D341Med (cell line): Measurements from ENCODE around the gene CCDC68.
"Not testable (repeated sequence)": the region's sequence is repeated elsewhere in the genome, so short reads cannot be mapped to it uniquely, and the experiment has no call there.

ENCODE experiments used
- DNase-seq: peaks from one replicate; pipeline ENCODE4 v3.0.0; 2012; ENCODE audit warnings: low spot score

The CCDC68 gene

GRCh38 chr18:54875063-54875462, 84.2 kb downstream of the CCDC68 start:
- no peak for DNase-seq

GRCh38 chr18:54873884-54874255, 85.4 kb downstream of the CCDC68 start:
- no peak for DNase-seq

- DNase-seq, result no peak
Observed at GRCh38 chr18:54872681-54873080, 86.6 kb downstream of the CCDC68 start.

DNA sequence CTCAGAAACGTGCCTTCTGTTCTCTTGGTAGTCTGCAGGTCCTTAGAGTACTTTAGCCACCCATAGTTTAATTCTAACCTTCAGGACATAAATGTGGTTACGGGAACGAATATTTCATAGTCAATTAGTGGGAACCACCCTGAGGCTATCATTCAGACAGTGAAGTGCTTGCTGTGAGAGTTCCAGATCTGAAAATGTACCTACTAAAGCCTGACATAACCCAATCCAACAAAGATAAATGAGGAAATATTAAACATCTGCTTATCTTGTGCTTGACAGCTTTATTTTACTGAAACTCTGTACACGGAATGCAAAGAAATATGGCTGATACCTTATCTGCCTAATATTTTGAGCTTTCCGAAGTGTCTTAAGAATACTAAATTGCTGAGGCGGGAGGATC, 88.0 kb downstream of the CCDC68 start:
- DNase-seq, result no peak

DNA sequence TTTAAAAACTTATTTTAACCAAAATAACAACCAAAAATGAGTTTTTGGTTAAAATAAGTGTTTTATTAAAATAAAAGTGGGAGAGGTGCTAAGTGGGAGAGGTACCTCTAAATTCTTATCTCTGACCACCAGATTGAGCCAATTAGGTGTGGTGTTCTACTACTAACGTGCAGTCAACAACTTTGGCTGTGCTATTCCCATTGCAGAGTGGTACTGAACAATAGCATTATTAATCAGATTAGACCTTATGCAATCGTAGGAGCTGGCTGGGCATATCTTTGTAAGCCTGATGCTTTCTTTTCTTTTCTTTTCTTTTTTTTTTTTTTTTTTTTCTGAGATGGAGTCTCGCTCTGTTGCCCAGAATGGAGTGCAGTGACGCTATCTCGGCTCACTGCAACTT, 92.1 kb downstream of the CCDC68 start:
- no peak for DNase-seq

- no peak for DNase-seq
Observed at GRCh38 chr18:54860941-54861340, 98.3 kb downstream of the CCDC68 start.

GRCh38 chr18:54859667-54860421, 99.4 kb downstream of the CCDC68 start:
- DNase-seq, result no peak

GRCh38 chr18:54857499-54857898, 101.8 kb downstream of the CCDC68 start:
- no peak for DNase-seq

- DNase-seq, result no peak
Observed at GRCh38 chr18:54856105-54856646, 103.1 kb downstream of the CCDC68 start.

DNA sequence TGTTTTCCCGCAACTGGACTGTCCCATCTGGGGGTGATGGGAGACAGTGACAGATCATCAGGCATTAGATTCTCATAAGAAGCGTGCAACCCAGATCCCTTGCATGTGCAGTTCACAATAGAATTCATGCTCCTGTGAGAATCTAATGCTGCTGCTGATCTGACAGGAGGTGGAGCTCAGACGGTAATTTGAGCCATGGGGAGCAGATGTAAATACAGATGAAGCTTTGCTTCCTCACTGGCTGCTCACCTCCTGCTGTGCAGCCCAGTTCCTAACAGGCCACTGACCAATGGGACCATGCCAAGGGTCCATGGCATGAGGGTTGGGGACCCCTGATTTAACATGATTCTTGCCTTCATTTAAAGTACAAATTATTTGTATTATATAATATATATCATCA, 104.2 kb downstream of the CCDC68 start:
- DNase-seq, result not testable (repeated sequence)

DNA sequence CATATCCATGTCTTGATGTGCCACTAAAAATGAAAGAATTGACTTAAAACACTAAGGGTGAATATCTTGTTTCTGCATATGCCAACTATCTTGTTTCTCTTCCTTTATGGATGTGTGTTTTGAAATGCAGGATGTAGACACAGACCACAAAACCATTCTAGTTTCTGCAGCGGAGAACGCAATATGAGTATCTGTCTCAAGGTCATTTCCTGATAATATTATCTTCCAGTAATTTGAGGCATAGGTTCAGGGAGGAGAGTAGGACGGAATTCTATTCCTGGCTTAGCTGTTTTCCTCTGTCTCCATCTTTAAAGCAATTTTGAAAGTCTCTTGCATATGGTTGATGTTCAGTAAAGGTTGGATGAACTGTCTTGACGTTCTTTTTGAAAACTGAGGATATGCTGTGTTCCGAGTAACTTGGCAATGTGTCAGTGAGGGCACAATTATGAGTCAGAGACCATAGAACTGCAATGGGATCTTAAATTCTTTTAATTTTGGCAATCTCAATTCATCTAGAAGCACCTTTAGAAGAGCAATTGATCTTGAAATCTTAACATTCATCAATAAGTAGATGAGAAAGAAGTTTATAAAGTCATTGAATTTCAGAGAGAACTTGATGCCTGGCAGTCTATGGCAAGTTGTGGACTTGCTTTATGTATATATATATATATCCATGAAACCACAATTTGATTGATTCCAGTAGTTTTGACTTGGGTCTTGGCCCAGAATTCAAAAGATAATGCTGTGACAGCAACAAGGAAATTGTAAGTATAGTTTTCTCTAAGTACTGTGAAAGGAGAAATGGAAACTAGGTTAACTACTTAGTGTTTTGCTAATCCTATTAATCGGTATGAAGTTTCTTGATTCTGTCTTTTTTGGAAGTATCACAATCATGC, 106.2 kb downstream of the CCDC68 start:
- DNase-seq, result no peak
